IPS-18a (cell line): ENCODE measurements around the gene EEF2K.

Experiments used
- H3K27ac ChIP-seq: one replicate; pipeline ENCODE4 v1.5.1; 2013; ENCODE audit warnings: low read length
- H3K27me3 ChIP-seq: one replicate; pipeline ENCODE4 v1.6.1; 2013; ENCODE audit warnings: mild to moderate bottlenecking, low read length; ENCODE audit not compliant: control insufficient read depth, insufficient read depth
- H3K36me3 ChIP-seq: one replicate; pipeline ENCODE4 v1.6.1; 2013; ENCODE audit warnings: low read depth, low read length; ENCODE audit not compliant: control insufficient read depth
- H3K4me1 ChIP-seq: one replicate; pipeline ENCODE4 v1.6.1; 2013; ENCODE audit warnings: low read depth, low read length; ENCODE audit not compliant: control insufficient read depth
- H3K4me3 ChIP-seq: one replicate; pipeline ENCODE4 v1.5.1; 2013; ENCODE audit warnings: low read length
- H3K9ac ChIP-seq: one replicate; pipeline ENCODE4 v1.6.1; 2013; ENCODE audit warnings: mild to moderate bottlenecking, low read length, moderate library complexity
- H3K9me3 ChIP-seq: one replicate; pipeline ENCODE4 v1.6.1; 2013; ENCODE audit warnings: low read depth, low read length; ENCODE audit not compliant: control insufficient read depth

Gene EEF2K

GRCh38 chr16:22333457-22333994, 127.4 kb downstream of the EEF2K start:
- H3K9ac ChIP-seq = no peak overlapping the region
- no peak overlapping the region for H3K4me3 ChIP-seq
- peaks cover 4% of the 10 kb centered on the region for H3K9me3 ChIP-seq
- H3K4me1 ChIP-seq = no peaks in the 10 kb centered on the region
- peaks cover 58% of the 10 kb centered on the region for H3K36me3 ChIP-seq
- no peaks in the 10 kb centered on the region for H3K27me3 ChIP-seq
- no peak overlapping the region for H3K27ac ChIP-seq

- Histone ChIP-seq H3K4me1 (no peaks in the 10 kb centered on the region), H3K27ac (no peak overlapping the region), H3K9me3 (peaks cover 4% of the 10 kb centered on the region), H3K27me3 (no peaks in the 10 kb centered on the region), H3K9ac (no peak overlapping the region), H3K4me3 (no peak overlapping the region), H3K36me3 (peaks cover 41% of the 10 kb centered on the region)
Measured at GRCh38 chr16:22335668-22336246, 129.7 kb downstream of the EEF2K start.

- Histone ChIP-seq H3K9me3 (peaks cover 4% of the 10 kb centered on the region), H3K36me3 (peaks cover 37% of the 10 kb centered on the region), H3K27ac (no peak overlapping the region), H3K4me1 (no peaks in the 10 kb centered on the region), H3K27me3 (no peaks in the 10 kb centered on the region), H3K4me3 (no peak overlapping the region), H3K9ac (no peak overlapping the region)
Measured at GRCh38 chr16:22336581-22336980, 130.5 kb downstream of the EEF2K start.

GRCh38 chr16:22337045-22337444, 131.0 kb downstream of the EEF2K start:
- no peak overlapping the region for H3K4me3 ChIP-seq
- no peak overlapping the region for H3K27ac ChIP-seq
- no peaks in the 10 kb centered on the region for H3K4me1 ChIP-seq
- H3K9ac ChIP-seq = no peak overlapping the region
- H3K9me3 ChIP-seq = peaks cover 4% of the 10 kb centered on the region
- peaks cover 32% of the 10 kb centered on the region for H3K36me3 ChIP-seq
- H3K27me3 ChIP-seq = no peaks in the 10 kb centered on the region

GRCh38 chr16:22337849-22338635, 132.0 kb downstream of the EEF2K start:
- Histone ChIP-seq H3K9ac (no peak overlapping the region), H3K27me3 (no peaks in the 10 kb centered on the region), H3K36me3 (peaks cover 26% of the 10 kb centered on the region), H3K9me3 (peaks cover 4% of the 10 kb centered on the region), H3K4me1 (no peaks in the 10 kb centered on the region), H3K4me3 (no peak overlapping the region), H3K27ac (no peak overlapping the region)
